B cell (primary cell): ENCODE results near the gene PDLIM4. TPM values are rescaled to one million over a fixed set of nuclear protein-coding genes. Genes with fewer than 3 reads are reported as not detected.

Source experiments
- ATAC-seq: fragments of 200-7000 bp; cut with Tn5 transposase; one replicate; pipeline ENCODE4 v1.10.0; 2021; ENCODE audit warnings: low read depth, mild to moderate bottlenecking, moderate number of reproducible peaks, moderate library complexity
- CTCF ChIA-PET: fragments of 350-600 bp; sonication (Branson Sonifier 250); formaldehyde crosslinking; loops from one replicate; lab custom pipeline; 2021; ENCODE audit warnings: antibody characterized with exemption, inconsistent platforms; lab: Charles Lee
- POLR2A ChIA-PET: fragments of 350-600 bp; sonication (Branson Sonifier 250); formaldehyde crosslinking; loops from one replicate; lab custom pipeline; 2021; ENCODE audit warnings: antibody characterized with exemption; lab: Charles Lee
- DNase-seq: peaks from one replicate; pipeline ENCODE4 v3.0.0; 2013
- H2AFZ ChIP-seq: 2 replicates; pipeline ENCODE4 v1.6.1; 2012; ENCODE audit warnings: mild to moderate bottlenecking, low read depth, low read length; ENCODE audit not compliant: insufficient read depth, poor library complexity, severe bottlenecking
- H3K27ac ChIP-seq, 2 donors: 1 replicate in 1 of 2; 2 replicates in 1 of 2; pipeline ENCODE4 v1.5.1; 2012 to 2013; ENCODE audit warnings: low read length in 2 of 2, mild to moderate bottlenecking in 2 of 2, moderate library complexity in 1 of 2
- H3K27me3 ChIP-seq, 4 experiments: fragments of 200-600 bp in 1 of 4; sonication (generic) in 1 of 4; replicated peaks in 1 of 4; 1 replicate in 2 of 4; 2 replicates in 2 of 4; pipeline versions ENCODE4 v1.6.1 to v1.7.0; 2013 to 2016; ENCODE audit warnings: low read length in 3 of 4, mild to moderate bottlenecking in 2 of 4, mixed read lengths in 1 of 4, moderate library complexity in 1 of 4; ENCODE audit not compliant: insufficient read depth in 4 of 4, control insufficient read depth in 3 of 4; ENCODE audit errors: control extremely low read depth in 1 of 4
- H3K36me3 ChIP-seq, 2 experiments: replicated peaks in 1 of 2; 1 replicate in 1 of 2; 2 replicates in 1 of 2; pipeline versions ENCODE4 v1.6.1 to v1.7.1; 2013; ENCODE audit warnings: low read length in 1 of 2; ENCODE audit not compliant: insufficient read depth in 2 of 2, control insufficient read depth in 1 of 2; ENCODE audit errors: control extremely low read depth in 1 of 2, extremely low read depth in 1 of 2
- H3K4me1 ChIP-seq, 2 donors: fragments of 200-600 bp in 1 of 2; sonication (generic) in 1 of 2; 1 replicate in 1 of 2; 2 replicates in 1 of 2; pipeline versions ENCODE4 v1.5.1 to v1.6.1; 2013 to 2017; ENCODE audit warnings: low read length in 2 of 2; ENCODE audit not compliant: control insufficient read depth in 2 of 2, insufficient read depth in 2 of 2
- H3K4me2 ChIP-seq: replicated peaks from 2 replicates; pipeline ENCODE3; 2012; ENCODE audit warnings: mild to moderate bottlenecking, low read depth, low read length; ENCODE audit not compliant: poor library complexity, severe bottlenecking
- H3K4me3 ChIP-seq, 5 experiments: fragments of 200-600 bp in 1 of 5; sonication (generic) in 1 of 5; 1 replicate in 3 of 5; 2 replicates in 2 of 5; pipeline versions ENCODE4 v1.5.1 to v1.7.0; 2011 to 2016; ENCODE audit warnings: low read length in 4 of 5, mild to moderate bottlenecking in 4 of 5, low read depth in 2 of 5, control low read depth in 1 of 5, moderate library complexity in 1 of 5; ENCODE audit not compliant: insufficient read depth in 1 of 5; ENCODE audit errors: control extremely low read depth in 1 of 5, extremely low read depth in 1 of 5
- H3K79me2 ChIP-seq: fragments of 200-600 bp; sonication (generic); one replicate; pipeline ENCODE4 v1.6.0; 2016; ENCODE audit warnings: low read length; ENCODE audit not compliant: control insufficient read depth, insufficient read depth
- H3K9ac ChIP-seq: fragments of 200-600 bp; sonication (generic); 2 replicates; pipeline ENCODE4 v1.6.1; 2017; ENCODE audit warnings: mild to moderate bottlenecking, low read length, moderate library complexity
- H3K9me3 ChIP-seq, 3 donors: one replicate each; pipeline versions ENCODE4 v1.6.1 to v1.7.1; 2013; ENCODE audit warnings: low read length in 2 of 3; ENCODE audit not compliant: control insufficient read depth in 2 of 3, insufficient read depth in 1 of 3; ENCODE audit errors: control extremely low read depth in 1 of 3
- H4K20me1 ChIP-seq: 2 replicates; pipeline ENCODE4 v1.6.0; 2012; ENCODE audit warnings: mild to moderate bottlenecking, low read length; ENCODE audit not compliant: insufficient read depth, control insufficient read depth, poor library complexity, severe bottlenecking
- H3K27ac Mint-ChIP-seq: one replicate; pipeline ENCODE4 v1.8.0; 2021; ENCODE audit warnings: mixed read lengths
- H3K27me3 Mint-ChIP-seq: one replicate; pipeline ENCODE4 v1.8.0; 2021; ENCODE audit warnings: mixed read lengths
- H3K4me1 Mint-ChIP-seq: one replicate; pipeline ENCODE4 v1.8.0; 2021; ENCODE audit warnings: mixed read lengths
- H3K4me3 Mint-ChIP-seq: one replicate; pipeline ENCODE4 v1.8.0; 2021; ENCODE audit warnings: mixed read lengths
- H3K9me3 Mint-ChIP-seq: one replicate; pipeline ENCODE4 v1.8.0; 2022; ENCODE audit warnings: mixed read lengths; ENCODE audit not compliant: insufficient read depth
- EZH2 ChIP-seq: IDR thresholded peaks from 2 replicates; pipeline ENCODE4 v1.6.1; 2012; ENCODE audit warnings: borderline replicate concordance, low read depth, mild to moderate bottlenecking, moderate library complexity, low read length; ENCODE audit not compliant: insufficient read depth, poor library complexity, severe bottlenecking
- WGBS: methylation state at CpG from one replicate; pipeline ENCODE4 v1.1.5; 2013; ENCODE audit warnings: missing lambda C conversion rate; ENCODE audit not compliant: insufficient coverage; 5-methylcytosine and 5-hydroxymethylcytosine counted together
- intact Hi-C: fragments of 100-400 bp; cut with micrococcal nuclease; formaldehyde crosslinking; loops from one replicate; pipeline ENCODE4 v1.10.0; 2022
- polyA plus RNA-seq: library from polyadenylated mRNA; depleted of rRNA; stranded (reverse); fragments of >200 nt; gene quantifications from 2 replicates; pipeline ENCODE4 v1.2.3, GENCODE V29; 2012
- total RNA-seq, 2 donors: library from RNA; stranded (reverse); fragments of 120-200 nt in 1 of 2; gene quantifications; 1 replicate in 1 of 2; 2 replicates in 1 of 2; pipeline versions ENCODE4 v1.2.3 to v1.2.4, GENCODE V29; 2013 to 2022
- TF ChIP-seq, protein P1 (sequence below): fragments of 200-600 bp; IDR thresholded peaks from one replicate; pipeline ENCODE4 v1.8.0; 2022; ENCODE audit warnings: antibody characterized with exemption, mild to moderate bottlenecking

The PDLIM4 gene
- total and polyA plus RNA-seq, 2 donors (not counting 1 experiment from before 2014, with no cell fraction given) = not detected

DNA sequence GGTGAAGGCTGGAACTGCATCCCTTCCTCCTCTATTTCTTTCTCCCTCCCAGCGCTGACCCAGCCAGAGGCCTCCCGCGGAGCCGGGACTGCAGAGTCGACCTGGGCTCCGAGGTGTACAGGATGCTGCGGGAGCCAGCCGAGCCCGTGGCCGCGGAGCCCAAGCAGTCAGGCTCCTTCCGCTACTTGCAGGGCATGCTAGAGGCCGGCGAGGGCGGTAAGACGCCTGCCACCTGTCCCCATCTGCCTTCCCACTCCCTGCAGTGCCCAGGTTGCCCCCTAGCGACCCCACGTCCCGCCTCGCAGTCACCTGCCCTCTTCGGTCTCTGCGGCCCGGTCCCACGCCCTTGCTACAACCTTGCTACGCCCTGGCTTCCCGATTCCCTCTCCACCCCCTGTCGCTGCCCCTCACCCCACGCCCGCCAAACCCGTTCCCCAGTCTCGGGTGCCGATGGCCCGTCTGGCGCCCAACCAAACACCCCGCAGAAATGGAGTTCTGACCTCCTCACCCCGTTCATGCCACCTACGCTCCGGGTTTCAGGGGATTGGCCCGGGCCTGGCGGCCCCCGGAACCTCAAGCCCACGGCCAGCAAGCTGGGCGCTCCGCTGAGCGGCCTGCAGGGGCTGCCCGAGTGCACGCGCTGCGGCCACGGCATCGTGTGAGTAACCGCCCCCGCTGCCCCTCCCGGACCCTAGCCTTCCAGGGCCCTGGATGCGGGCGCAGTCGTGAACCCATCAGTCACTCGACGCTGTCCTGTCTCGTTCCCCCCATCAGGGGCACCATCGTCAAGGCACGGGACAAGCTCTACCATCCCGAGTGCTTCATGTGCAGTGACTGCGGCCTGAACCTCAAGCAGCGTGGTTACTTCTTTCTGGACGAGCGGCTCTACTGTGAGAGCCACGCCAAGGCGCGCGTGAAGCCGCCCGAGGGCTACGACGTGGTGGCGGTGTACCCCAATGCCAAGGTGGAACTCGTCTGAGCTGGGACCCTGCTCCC is 14.1 kb downstream of the PDLIM4 start:
- no peak overlapping the region for H3K27ac Mint-ChIP-seq
- peaks cover 12% of the 10 kb centered on the region for H3K4me1 Mint-ChIP-seq
- Histone ChIP-seq H2AFZ (peak overlapping the region; percentile 72), H3K9ac (peak overlapping the region; percentile 43), H3K27me3 (peaks cover 0 to 23% (median 3%) of the 10 kb centered on the region in 4 experiments), H3K4me3 (peak overlapping the region in 4 of 5 experiments; percentile 11 to 38 (median 20)), H3K9me3 (peaks cover 0 to 8% (median 0%) of the 10 kb centered on the region in 3 donors), H3K4me1 (peaks cover 10 to 12% of the 10 kb centered on the region in 2 donors), H3K4me2 (peak overlapping the region; percentile 72), H3K27ac (no peak overlapping the region), H3K36me3 (no peaks in the 10 kb centered on the region), H3K79me2 (no peaks in the 10 kb centered on the region), H4K20me1 (no peaks in the 10 kb centered on the region)
- peak overlapping the region; percentile 72 for H3K4me3 Mint-ChIP-seq
- no peak for TF ChIP-seq EZH2
- TF ChIP-seq, protein P1, sequence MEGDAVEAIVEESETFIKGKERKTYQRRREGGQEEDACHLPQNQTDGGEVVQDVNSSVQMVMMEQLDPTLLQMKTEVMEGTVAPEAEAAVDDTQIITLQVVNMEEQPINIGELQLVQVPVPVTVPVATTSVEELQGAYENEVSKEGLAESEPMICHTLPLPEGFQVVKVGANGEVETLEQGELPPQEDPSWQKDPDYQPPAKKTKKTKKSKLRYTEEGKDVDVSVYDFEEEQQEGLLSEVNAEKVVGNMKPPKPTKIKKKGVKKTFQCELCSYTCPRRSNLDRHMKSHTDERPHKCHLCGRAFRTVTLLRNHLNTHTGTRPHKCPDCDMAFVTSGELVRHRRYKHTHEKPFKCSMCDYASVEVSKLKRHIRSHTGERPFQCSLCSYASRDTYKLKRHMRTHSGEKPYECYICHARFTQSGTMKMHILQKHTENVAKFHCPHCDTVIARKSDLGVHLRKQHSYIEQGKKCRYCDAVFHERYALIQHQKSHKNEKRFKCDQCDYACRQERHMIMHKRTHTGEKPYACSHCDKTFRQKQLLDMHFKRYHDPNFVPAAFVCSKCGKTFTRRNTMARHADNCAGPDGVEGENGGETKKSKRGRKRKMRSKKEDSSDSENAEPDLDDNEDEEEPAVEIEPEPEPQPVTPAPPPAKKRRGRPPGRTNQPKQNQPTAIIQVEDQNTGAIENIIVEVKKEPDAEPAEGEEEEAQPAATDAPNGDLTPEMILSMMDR = no peak
- ChIA-PET POLR2A (no interaction called here), CTCF (interaction anchor here (0.8 to 2.5 kb wide), 11 partner anchors 8 to 548 kb away, joined by 3 to 14 read pairs (median 5); partner anchors contain the start of genes SLC22A4 and SLC22A5)
- intact Hi-C loops = no loop called here
- peaks cover 18% of the 10 kb centered on the region for H3K27me3 Mint-ChIP-seq
- no peaks in the 10 kb centered on the region for H3K9me3 Mint-ChIP-seq
- DNase-seq = peak; percentile 41
- peak; percentile 52 for ATAC-seq
- 58% methylated on average over 77 of the region's 77 CpGs for WGBS
